Measurements from ENCODE around the gene DNAI2.

Gene DNAI2

GRCh38 chr17:74257311-74257710 is 16.7 kb upstream of the DNAI2 start:
- no peak for TF ChIP-seq CTCF (IDR thresholded peaks at IDR 0.05; ENCODE audit: low read length)
- no peak for TF ChIP-seq EZH2 (IDR thresholded peaks at IDR 0.05; ENCODE audit: borderline replicate concordance, low read length)
- H3K79me2 ChIP-seq (ENCODE audit: insufficient read depth, low read length): no peaks in the 10 kb centered on the region
- no peaks in the 10 kb centered on the region for H3K9me2 ChIP-seq (ENCODE audit: low read depth, low read length)
- H3K27me3 ChIP-seq (ENCODE audit: insufficient read depth, low read length): no peaks in the 10 kb centered on the region; the same call in 1 of the 2 replicates
- no peak overlapping the region for H3K4me2 ChIP-seq (ENCODE audit: low read length)
- no peak overlapping the region for H3K9ac ChIP-seq (ENCODE audit: low read length)
- H2AFZ ChIP-seq (ENCODE audit: low read length): no peak overlapping the region
- no peaks in the 10 kb centered on the region for H3K36me3 ChIP-seq (ENCODE audit: insufficient read depth, low read length)
- H3K27ac ChIP-seq (ENCODE audit: low read depth, low read length, poor library complexity, severe bottlenecking): no peak overlapping the region
- no peaks in the 10 kb centered on the region for H4K20me1 ChIP-seq (ENCODE audit: insufficient read depth, low read length)
- H3K9me3 ChIP-seq (ENCODE audit: low read length): no peaks in the 10 kb centered on the region
- no peaks in the 10 kb centered on the region for H3F3A ChIP-seq (ENCODE audit: insufficient read depth, low read length)
- H3K4me3 ChIP-seq (ENCODE audit: low read depth, low read length, poor library complexity, severe bottlenecking): no peak overlapping the region
- no peaks in the 10 kb centered on the region for H3K4me1 ChIP-seq (ENCODE audit: insufficient read depth, low read length, severe bottlenecking)

- H3K4me1 ChIP-seq (ENCODE audit: insufficient read depth, low read length, severe bottlenecking): no peaks in the 10 kb centered on the region
- H3K4me3 ChIP-seq (ENCODE audit: low read depth, low read length, poor library complexity, severe bottlenecking): no peak overlapping the region
- H3F3A ChIP-seq (ENCODE audit: insufficient read depth, low read length): no peaks in the 10 kb centered on the region
- H3K9ac ChIP-seq (ENCODE audit: low read length): no peak overlapping the region
- no peaks in the 10 kb centered on the region for H3K79me2 ChIP-seq (ENCODE audit: insufficient read depth, low read length)
- H2AFZ ChIP-seq (ENCODE audit: low read length): no peak overlapping the region
- H3K9me2 ChIP-seq (ENCODE audit: low read depth, low read length): no peaks in the 10 kb centered on the region
- H3K27ac ChIP-seq (ENCODE audit: low read depth, low read length, poor library complexity, severe bottlenecking): no peak overlapping the region
- H3K9me3 ChIP-seq (ENCODE audit: low read length): no peaks in the 10 kb centered on the region
- no peaks in the 10 kb centered on the region; the same call in 1 of the 2 replicates for H3K27me3 ChIP-seq (ENCODE audit: insufficient read depth, low read length)
- H3K4me2 ChIP-seq (ENCODE audit: low read length): no peak overlapping the region
- H3K36me3 ChIP-seq (ENCODE audit: insufficient read depth, low read length): no peaks in the 10 kb centered on the region
- H4K20me1 ChIP-seq (ENCODE audit: insufficient read depth, low read length): no peaks in the 10 kb centered on the region
- TF ChIP-seq CTCF (IDR thresholded peaks at IDR 0.05; ENCODE audit: low read length): no peak
- no peak for TF ChIP-seq EZH2 (IDR thresholded peaks at IDR 0.05; ENCODE audit: borderline replicate concordance, low read length)
Measured at GRCh38 chr17:74259667-74260524, 14.1 kb upstream of the DNAI2 start.

- Histone ChIP-seq H3K27ac (ENCODE audit: low read depth, low read length, poor library complexity, severe bottlenecking) (no peak overlapping the region), H3K27me3 (ENCODE audit: insufficient read depth, low read length) (no peaks in the 10 kb centered on the region; the same call in 1 of the 2 replicates), H2AFZ (ENCODE audit: low read length) (no peak overlapping the region), H3K9ac (ENCODE audit: low read length) (no peak overlapping the region), H4K20me1 (ENCODE audit: insufficient read depth, low read length) (no peaks in the 10 kb centered on the region), H3K4me2 (ENCODE audit: low read length) (no peak overlapping the region), H3K36me3 (ENCODE audit: insufficient read depth, low read length) (no peaks in the 10 kb centered on the region), H3K4me3 (ENCODE audit: low read depth, low read length, poor library complexity, severe bottlenecking) (no peak overlapping the region), H3K9me2 (ENCODE audit: low read depth, low read length) (no peaks in the 10 kb centered on the region), H3K4me1 (ENCODE audit: insufficient read depth, low read length, severe bottlenecking) (no peaks in the 10 kb centered on the region), H3K9me3 (ENCODE audit: low read length) (no peaks in the 10 kb centered on the region), H3K79me2 (ENCODE audit: insufficient read depth, low read length) (no peaks in the 10 kb centered on the region), H3F3A (ENCODE audit: insufficient read depth, low read length) (no peaks in the 10 kb centered on the region)
- TF ChIP-seq EZH2 (IDR thresholded peaks at IDR 0.05; ENCODE audit: borderline replicate concordance, low read length) (no peak), CTCF (IDR thresholded peaks at IDR 0.05; ENCODE audit: low read length) (no peak)
Measured at GRCh38 chr17:74260525-74260850, 13.5 kb upstream of the DNAI2 start.
